ENCODE results near the gene CNBD2.

DNA sequence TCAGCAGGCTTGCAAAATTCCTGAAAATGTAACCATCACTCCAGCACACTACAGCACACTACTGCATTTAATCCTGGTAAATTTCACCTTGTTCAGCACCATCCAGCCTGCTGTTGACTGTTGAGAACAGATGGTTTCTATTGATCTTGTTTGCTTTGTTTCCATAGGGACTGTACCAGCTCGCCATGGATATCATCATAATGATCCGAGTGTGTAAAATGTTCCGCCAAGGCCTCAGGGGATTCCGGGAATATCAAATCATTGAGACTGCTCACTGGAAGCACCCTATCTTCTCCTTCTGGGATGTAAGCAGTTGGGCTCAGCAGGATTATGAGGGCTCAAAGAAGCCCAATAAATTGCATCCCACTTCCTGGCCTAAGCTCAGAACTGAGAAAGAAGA lies 4.1 kb downstream of the CNBD2 start:
- TF ChIP-seq POLR2A (IDR thresholded peaks at IDR 0.05) (no peak), CTCF (IDR thresholded peaks at IDR 0.05) (no peak)
